ENCODE results near the gene CHRDL1.

Gene CHRDL1

DNA sequence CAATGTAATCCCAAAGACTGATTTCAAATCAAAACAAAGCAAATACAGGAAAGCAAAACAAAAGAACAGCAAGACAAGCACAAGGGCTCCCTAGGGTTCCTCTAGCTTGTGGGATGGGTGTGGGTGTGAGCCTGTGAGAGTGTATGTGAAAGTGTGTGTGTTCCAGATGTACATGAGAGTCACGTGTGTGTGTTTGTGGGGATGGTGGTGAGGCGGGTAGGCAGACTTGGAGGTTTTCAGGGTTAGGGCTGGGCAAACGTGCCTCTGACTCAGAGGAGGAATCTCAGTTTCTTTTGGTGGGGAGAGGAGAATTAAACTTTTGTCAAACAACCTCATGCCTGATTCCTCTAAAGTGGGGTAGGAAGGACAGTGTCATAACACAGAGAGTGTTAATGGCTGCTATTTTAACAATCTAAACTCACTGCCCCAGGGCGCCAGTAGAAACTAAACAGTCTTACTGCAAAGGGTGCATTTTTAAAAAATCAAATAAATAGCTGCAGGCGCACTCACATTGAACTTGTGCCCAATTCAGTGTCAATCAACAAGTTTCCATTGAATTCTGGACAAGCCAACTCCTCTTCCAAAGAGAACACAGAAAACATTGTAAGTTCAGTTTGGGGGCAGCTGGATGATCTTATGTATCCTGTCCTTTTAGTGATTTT is 51.8 kb downstream of the CHRDL1 start:
- H3K27ac ChIP-seq: no peak overlapping the region
- TF ChIP-seq, protein P1, sequence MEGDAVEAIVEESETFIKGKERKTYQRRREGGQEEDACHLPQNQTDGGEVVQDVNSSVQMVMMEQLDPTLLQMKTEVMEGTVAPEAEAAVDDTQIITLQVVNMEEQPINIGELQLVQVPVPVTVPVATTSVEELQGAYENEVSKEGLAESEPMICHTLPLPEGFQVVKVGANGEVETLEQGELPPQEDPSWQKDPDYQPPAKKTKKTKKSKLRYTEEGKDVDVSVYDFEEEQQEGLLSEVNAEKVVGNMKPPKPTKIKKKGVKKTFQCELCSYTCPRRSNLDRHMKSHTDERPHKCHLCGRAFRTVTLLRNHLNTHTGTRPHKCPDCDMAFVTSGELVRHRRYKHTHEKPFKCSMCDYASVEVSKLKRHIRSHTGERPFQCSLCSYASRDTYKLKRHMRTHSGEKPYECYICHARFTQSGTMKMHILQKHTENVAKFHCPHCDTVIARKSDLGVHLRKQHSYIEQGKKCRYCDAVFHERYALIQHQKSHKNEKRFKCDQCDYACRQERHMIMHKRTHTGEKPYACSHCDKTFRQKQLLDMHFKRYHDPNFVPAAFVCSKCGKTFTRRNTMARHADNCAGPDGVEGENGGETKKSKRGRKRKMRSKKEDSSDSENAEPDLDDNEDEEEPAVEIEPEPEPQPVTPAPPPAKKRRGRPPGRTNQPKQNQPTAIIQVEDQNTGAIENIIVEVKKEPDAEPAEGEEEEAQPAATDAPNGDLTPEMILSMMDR (IDR thresholded peaks at IDR 0.05): no peak

- no peak for TF ChIP-seq ZFX (IDR thresholded peaks at IDR 0.05; ENCODE audit: borderline replicate concordance)
- TF ChIP-seq, protein P1 (IDR thresholded peaks at IDR 0.05): no peak
These were observed 54.3 kb downstream of the CHRDL1 start for GRCh38 chrX:110741213-110741796.

DNA sequence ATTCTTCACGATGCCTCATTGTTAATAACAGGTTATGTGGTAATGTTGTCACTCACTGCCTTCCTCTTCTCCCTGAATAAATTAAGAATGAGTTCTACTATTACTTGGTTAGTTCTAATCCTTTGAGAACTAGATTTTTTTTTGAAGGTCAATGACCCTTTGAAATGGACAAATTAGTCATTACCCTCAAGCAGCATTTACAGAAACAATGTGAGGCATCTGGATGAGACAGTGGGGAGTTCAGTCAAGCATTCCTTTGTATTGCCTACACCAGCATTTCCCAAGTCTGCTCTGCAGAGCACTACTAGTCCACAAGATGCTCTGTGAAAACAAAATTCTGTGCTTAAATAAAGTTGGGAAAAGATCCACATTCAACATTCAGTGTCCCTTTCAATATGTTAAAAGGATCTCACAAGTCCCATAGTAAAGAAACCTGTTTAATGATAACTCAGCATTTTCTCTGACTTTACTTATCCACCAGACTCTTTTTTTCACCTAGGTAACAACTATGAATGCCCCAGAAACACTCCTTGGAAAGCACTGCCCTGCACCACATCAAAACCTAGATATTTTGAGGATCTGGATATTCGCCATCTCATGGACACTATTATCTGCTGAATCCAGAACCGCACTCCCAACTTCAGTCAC is 60.6 kb downstream of the CHRDL1 start:
- no peak overlapping the region for H3K27ac ChIP-seq

More at GRCh38 chrX:110741213-110741796, 54.3 kb downstream of the CHRDL1 start:
- H3K27ac ChIP-seq: no peak overlapping the region

DNA sequence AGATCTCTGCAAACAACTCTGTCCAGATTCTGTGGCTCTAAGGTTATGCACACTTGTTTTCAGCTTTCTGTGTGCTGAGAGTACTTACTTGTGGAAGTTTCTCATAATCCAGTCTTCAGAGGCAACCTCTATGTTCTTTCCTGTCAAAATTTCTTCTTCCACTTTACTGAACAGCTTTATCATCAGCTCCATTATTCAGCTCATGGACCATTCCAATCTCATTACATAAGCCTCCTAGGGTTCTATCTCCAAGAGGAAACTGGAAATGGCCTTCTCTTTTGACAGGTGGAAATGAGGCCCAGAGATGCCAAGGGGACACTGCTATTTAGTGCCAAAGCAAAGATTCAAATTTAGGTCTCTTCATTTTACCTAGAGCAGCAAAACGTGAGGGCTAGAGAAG is 61.3 kb downstream of the CHRDL1 start:
- H3K27ac ChIP-seq: no peak overlapping the region
- TF ChIP-seq ZFX (IDR thresholded peaks at IDR 0.05; ENCODE audit: borderline replicate concordance): no peak
- TF ChIP-seq, protein P1 (IDR thresholded peaks at IDR 0.05): no peak

More for the DNA sequence above, 60.6 kb downstream of the CHRDL1 start:
- TF ChIP-seq, protein P1 (IDR thresholded peaks at IDR 0.05): no peak
- no peak for TF ChIP-seq ZFX (IDR thresholded peaks at IDR 0.05; ENCODE audit: borderline replicate concordance)

DNA sequence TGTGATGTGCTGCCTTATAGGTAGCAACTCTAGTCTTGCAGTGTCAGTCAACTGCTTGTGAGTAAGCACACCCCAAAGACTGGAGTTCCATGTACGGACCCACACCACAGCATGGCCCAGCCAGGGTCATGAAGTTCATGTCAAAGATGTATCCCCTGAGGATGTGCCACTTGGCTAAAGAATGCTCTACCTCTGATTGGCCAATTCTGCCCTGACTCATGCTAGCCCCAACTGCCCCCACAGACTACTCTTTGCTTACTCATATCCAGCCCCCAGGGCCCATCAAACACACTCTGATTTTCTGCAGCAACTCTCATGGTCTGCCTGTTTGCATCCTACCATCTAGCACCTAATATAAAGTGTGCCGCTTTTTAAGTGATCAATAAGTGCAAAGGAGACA is 62.5 kb downstream of the CHRDL1 start:
- no peak for TF ChIP-seq ZFX (IDR thresholded peaks at IDR 0.05; ENCODE audit: borderline replicate concordance)
- no peak overlapping the region for H3K27ac ChIP-seq

DNA sequence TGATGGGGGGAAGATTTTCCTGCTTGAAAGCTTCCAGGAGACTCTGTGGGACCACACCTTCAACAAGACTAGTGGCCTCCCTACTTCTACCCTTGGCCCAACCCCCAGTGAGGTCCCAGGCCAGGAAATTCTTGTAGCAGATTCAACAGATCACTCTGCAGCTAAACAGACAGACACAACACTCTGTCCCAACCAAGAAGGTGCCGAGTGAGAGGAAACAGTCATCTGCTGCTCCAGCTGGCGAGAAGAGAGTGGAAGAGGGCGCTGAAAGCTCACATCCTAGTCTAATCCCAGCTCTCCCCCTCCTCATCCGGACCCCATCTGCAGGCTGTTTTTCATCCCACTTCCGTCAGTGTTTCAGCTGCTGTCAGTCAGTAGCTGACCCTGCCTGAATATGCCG is 63.4 kb downstream of the CHRDL1 start:
- TF ChIP-seq, protein P1 (IDR thresholded peaks at IDR 0.05): no peak
- TF ChIP-seq ZFX (IDR thresholded peaks at IDR 0.05; ENCODE audit: borderline replicate concordance): no peak
- H3K27ac ChIP-seq: no peak overlapping the region

- no peak for TF ChIP-seq ZFX (IDR thresholded peaks at IDR 0.05; ENCODE audit: borderline replicate concordance)
- H3K27ac ChIP-seq: no peak overlapping the region
These were observed 71.8 kb downstream of the CHRDL1 start for GRCh38 chrX:110723844-110724243.

- no peak overlapping the region for H3K27ac ChIP-seq
- TF ChIP-seq, protein P1 (IDR thresholded peaks at IDR 0.05): no peak
- no peak for TF ChIP-seq ZFX (IDR thresholded peaks at IDR 0.05; ENCODE audit: borderline replicate concordance)
These were observed 73.5 kb downstream of the CHRDL1 start for GRCh38 chrX:110722135-110722534.

Measured in 22Rv1 (cell line).